Measurements from ENCODE around the gene DFFA.
"Not testable (repeated sequence)": the region's sequence is repeated elsewhere in the genome, so short reads cannot be mapped to it uniquely, and the experiment has no call there.

DFFA gene

GRCh38 chr1:10472220-10473144 is at the start of gene DFFA:
Gene DFFA, minus strand, starts transcription at chr1:10472529. Its CDS starts 71 bp downstream, at chr1:10472458.
- peak; percentile 84 to 85 for DNase-seq

- no peak for DNase-seq
These were observed 49.3 kb upstream of the DFFA start for GRCh38 chr1:10521537-10522157.

GRCh38 chr1:10520952-10521351 is 48.6 kb upstream of the DFFA start:
- no peak for DNase-seq

- DNase-seq, result no peak
These were observed 48.2 kb upstream of the DFFA start for GRCh38 chr1:10520497-10520896.

- DNase-seq, result no peak
These were observed 46.7 kb upstream of the DFFA start for GRCh38 chr1:10519016-10519417.

GRCh38 chr1:10517677-10517982 is 45.3 kb upstream of the DFFA start:
- DNase-seq, result no peak

GRCh38 chr1:10516925-10517676 is 44.8 kb upstream of the DFFA start:
- no peak for DNase-seq

GRCh38 chr1:10515976-10516750 is 43.8 kb upstream of the DFFA start:
- DNase-seq, result no peak

- no peak for DNase-seq
These were observed 43.1 kb upstream of the DFFA start for GRCh38 chr1:10515301-10515975.

GRCh38 chr1:10514490-10515235 is 42.3 kb upstream of the DFFA start:
- DNase-seq, result no peak

GRCh38 chr1:10513199-10513598 is 40.9 kb upstream of the DFFA start:
- DNase-seq, result no peak

GRCh38 chr1:10511494-10511885 is 39.2 kb upstream of the DFFA start:
- DNase-seq, result no peak

GRCh38 chr1:10510520-10511493 is 38.5 kb upstream of the DFFA start:
- peak; percentile 62 to 64 for DNase-seq

- no peak for DNase-seq
These were observed 37.6 kb upstream of the DFFA start for GRCh38 chr1:10509809-10510509.

GRCh38 chr1:10508511-10508951 is 36.2 kb upstream of the DFFA start:
- DNase-seq, result no peak

- DNase-seq, result peak in 1 of 2 donors; percentile 34
These were observed 35.0 kb upstream of the DFFA start for GRCh38 chr1:10507111-10507879.

- no peak for DNase-seq
These were observed 34.3 kb upstream of the DFFA start for GRCh38 chr1:10506677-10507047.

GRCh38 chr1:10506046-10506676 is 33.8 kb upstream of the DFFA start:
- DNase-seq, result not testable (repeated sequence)
